NCI-H2196 treated with DMSO at 0.1 percent for 48 hours (cell line): Measurements from ENCODE around the gene ZNF358.
A peak's percentile ranks its signal among the peaks of the same experiment; 100 is the strongest.

ENCODE experiments used
- DNase-seq: peaks from one replicate; lab custom pipeline; 2025; ENCODE audit not compliant: unreplicated experiment; lab: John Stamatoyannopoulos, UW

ZNF358 gene

GRCh38 chr19:7488736-7489353, 27.1 kb upstream of the ZNF358 start, which contains the start of gene PEX11G:
TSS of gene PEX11G (minus strand) at chr19:7489035. CDS start at chr19:7489010, 25 bp downstream.
- peak; percentile 75 for DNase-seq

GRCh38 chr19:7489609-7490044, 26.3 kb upstream of the ZNF358 start:
- DNase-seq, result no peak

GRCh38 chr19:7492142-7492541, 23.8 kb upstream of the ZNF358 start:
- no peak for DNase-seq

GRCh38 chr19:7492558-7492957, 23.3 kb upstream of the ZNF358 start:
- DNase-seq, result no peak

GRCh38 chr19:7494416-7495098, 21.3 kb upstream of the ZNF358 start:
- peak; percentile 34 for DNase-seq

- DNase-seq, result no peak
Observed at GRCh38 chr19:7497292-7497691, 18.6 kb upstream of the ZNF358 start.

- DNase-seq, result peak; percentile 85
Observed at GRCh38 chr19:7500811-7501450, 15.0 kb upstream of the ZNF358 start.

GRCh38 chr19:7502552-7502951, 13.4 kb upstream of the ZNF358 start:
- no peak for DNase-seq

- DNase-seq, result no peak
Observed at GRCh38 chr19:7504684-7505083, 11.2 kb upstream of the ZNF358 start.

- DNase-seq, result peak; percentile 32
Observed at GRCh38 chr19:7505288-7505681, 10.6 kb upstream of the ZNF358 start.

GRCh38 chr19:7505682-7506384, 10.1 kb upstream of the ZNF358 start:
- DNase-seq, result peak; percentile 58

- DNase-seq, result peak; percentile 95
Observed at GRCh38 chr19:7506385-7507328, 9.2 kb upstream of the ZNF358 start.

- peak; percentile 43 for DNase-seq
Observed at GRCh38 chr19:7507884-7508283, 8.0 kb upstream of the ZNF358 start.

GRCh38 chr19:7509625-7510024, 6.3 kb upstream of the ZNF358 start:
- no peak for DNase-seq

GRCh38 chr19:7512400-7512851, 3.5 kb upstream of the ZNF358 start:
- no peak for DNase-seq

GRCh38 chr19:7513809-7514642, 1.9 kb upstream of the ZNF358 start:
- no peak for DNase-seq

GRCh38 chr19:7515110-7515644, 726 bp upstream of the ZNF358 start:
- no peak for DNase-seq

- DNase-seq, result no peak
Observed at GRCh38 chr19:7516333-7516732, 430 bp downstream of the ZNF358 start.

GRCh38 chr19:7516878-7517277, 975 bp downstream of the ZNF358 start:
- no peak for DNase-seq
